Cardiac fibroblast (primary cell): ENCODE data around the gene RBMS1.

Source experiments
- DNase-seq, 2 donors: peaks; one replicate each; pipeline versions ENCODE4 v3.0.0 to v3.0.0-alpha.2; 2010; ENCODE audit warnings: low read depth in 2 of 2
- H3K4me3 ChIP-seq, 2 donors: replicated peaks in 1 of 2; 1 replicate in 1 of 2; 2 replicates in 1 of 2; pipeline ENCODE4 v1.5.1; 2011; ENCODE audit warnings: low read depth in 2 of 2, low read length in 2 of 2, mild to moderate bottlenecking in 2 of 2, moderate library complexity in 1 of 2
- TF ChIP-seq, protein P1 (sequence below): IDR thresholded peaks from one replicate; pipeline ENCODE4 v1.5.1; 2011; ENCODE audit warnings: low read depth, mild to moderate bottlenecking, low read length, inconsistent platforms

The RBMS1 gene, protein sequence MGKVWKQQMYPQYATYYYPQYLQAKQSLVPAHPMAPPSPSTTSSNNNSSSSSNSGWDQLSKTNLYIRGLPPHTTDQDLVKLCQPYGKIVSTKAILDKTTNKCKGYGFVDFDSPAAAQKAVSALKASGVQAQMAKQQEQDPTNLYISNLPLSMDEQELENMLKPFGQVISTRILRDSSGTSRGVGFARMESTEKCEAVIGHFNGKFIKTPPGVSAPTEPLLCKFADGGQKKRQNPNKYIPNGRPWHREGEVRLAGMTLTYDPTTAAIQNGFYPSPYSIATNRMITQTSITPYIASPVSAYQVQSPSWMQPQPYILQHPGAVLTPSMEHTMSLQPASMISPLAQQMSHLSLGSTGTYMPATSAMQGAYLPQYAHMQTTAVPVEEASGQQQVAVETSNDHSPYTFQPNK

DNA sequence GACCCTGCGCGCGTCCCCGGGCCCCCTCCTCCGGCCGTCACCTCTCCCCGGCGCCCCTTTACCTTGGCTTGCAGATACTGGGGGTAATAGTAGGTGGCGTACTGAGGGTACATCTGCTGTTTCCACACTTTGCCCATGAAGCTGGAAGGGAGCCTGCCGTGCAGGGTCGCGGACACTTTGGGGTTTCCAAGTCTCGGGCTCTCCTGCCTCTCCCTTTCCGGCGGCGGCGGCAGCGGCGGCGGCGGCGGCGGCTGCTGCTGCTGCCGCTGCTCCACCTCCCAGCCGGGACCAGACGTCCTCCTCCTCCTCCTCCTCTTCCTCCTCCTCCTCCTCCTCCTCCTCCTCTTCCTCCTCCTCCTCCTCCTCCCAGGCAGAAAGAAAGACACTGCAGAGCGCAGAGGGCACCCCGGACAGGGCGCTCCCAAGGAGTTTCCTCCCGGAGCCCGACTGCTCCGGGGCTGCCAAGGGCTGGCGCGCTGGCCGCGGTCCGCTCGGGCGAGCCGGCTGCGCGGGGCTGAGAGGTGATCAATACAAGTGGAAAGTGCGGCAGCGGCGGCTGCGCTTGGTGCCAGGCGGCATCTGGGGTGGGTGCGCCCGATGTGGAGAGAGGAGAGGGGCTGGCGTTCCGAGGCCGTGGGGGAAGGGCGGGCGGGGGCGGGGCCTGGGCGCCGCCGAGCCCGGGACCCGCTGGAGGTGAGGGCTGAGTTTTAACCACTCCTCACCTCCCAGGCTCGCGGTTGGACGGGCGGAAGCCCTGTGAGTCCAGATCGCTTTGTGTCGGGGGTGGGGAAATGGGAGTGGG is at the start of gene RBMS1:
RBMS1 (minus strand) TSS at position 581 of the 802 bp plus-strand sequence; CDS start at position 137, 444 bp downstream.
- TF ChIP-seq, protein P1, sequence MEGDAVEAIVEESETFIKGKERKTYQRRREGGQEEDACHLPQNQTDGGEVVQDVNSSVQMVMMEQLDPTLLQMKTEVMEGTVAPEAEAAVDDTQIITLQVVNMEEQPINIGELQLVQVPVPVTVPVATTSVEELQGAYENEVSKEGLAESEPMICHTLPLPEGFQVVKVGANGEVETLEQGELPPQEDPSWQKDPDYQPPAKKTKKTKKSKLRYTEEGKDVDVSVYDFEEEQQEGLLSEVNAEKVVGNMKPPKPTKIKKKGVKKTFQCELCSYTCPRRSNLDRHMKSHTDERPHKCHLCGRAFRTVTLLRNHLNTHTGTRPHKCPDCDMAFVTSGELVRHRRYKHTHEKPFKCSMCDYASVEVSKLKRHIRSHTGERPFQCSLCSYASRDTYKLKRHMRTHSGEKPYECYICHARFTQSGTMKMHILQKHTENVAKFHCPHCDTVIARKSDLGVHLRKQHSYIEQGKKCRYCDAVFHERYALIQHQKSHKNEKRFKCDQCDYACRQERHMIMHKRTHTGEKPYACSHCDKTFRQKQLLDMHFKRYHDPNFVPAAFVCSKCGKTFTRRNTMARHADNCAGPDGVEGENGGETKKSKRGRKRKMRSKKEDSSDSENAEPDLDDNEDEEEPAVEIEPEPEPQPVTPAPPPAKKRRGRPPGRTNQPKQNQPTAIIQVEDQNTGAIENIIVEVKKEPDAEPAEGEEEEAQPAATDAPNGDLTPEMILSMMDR: no peak
- DNase-seq: peak; percentile 52 to 82
- H3K4me3 ChIP-seq: peak within 1 kb of the TSS; percentile 76 to 86

DNA sequence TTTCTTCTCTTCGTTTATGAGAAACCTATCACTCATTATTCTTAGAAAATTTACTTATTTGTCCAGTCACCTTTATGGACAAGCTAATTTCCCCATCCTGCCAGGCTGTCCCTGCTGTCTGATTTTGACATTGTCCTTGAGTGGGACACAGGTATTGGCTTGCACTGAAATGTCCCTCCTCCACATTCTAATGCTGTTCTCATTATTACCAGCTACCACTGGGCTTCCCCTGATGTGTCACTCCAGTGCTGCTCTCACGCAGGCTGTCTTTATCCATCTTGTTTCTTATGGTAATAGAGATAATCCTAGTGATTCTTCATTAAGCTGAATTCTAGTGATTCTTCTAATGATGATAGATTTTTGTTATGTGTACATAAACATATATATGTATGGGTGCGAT is 48.1 kb upstream of the RBMS1 start:
- H3K4me3 ChIP-seq: no peak overlapping the region
- TF ChIP-seq, protein P1: no peak
- no peak for DNase-seq

DNA sequence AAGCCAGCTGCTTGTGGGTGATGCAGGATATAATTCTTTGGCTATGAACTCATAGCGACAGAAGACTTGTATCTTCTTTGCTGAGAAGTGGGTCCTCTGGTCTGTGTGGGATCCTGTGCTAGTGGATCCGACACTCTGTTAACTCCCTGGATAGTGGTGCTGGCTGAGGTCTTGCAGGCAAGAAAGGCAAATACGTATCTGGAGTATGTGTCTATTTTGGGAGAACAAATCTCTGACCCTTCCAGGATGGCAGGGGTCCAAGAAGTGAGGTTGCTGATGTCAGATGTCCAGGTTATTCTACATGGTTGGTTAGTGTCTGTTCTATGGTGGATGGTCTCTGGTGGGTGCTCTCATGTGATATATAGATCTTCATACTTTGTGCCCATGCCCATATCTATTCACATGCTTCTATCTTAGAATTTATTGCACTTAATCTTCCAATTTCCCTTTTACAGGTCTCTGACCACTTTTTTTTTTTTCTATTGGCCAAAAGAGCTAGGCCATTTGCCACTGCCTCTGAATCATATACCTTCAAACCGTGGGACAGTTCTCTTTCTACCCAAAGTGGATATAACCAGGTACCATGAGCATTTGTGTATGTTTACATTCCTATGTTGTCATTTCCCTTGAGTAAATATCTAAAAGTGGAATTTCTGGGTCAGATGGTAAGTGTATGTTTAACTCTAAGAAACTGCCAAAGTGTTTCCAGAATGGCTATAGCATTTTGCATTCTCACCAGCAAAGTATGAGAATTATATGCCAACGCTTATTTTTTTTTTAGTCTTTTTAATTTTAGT is 45.1 kb upstream of the RBMS1 start:
- DNase-seq: peak in 1 of 2 donors; percentile 9
- H3K4me3 ChIP-seq: no peak overlapping the region
- TF ChIP-seq, protein P1: no peak

DNA sequence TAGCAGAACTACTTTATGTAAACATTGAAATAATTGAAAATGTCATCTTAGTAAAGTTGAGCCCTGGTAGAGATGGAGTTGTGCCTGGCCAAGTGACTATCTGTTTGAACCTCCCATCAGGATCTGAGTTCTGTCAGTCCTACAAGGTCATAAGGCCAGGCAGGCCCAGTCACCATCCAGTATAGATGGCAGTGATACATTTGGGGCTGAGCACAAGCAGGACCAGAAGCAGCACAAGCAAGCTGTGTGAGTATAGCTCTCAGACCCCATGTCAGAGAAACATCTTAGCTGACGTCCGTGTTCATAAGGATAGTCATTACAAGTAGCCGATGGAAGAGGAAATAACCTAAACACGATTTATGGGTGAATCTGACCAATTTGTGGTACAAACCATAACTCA is 44.5 kb upstream of the RBMS1 start:
- no peak overlapping the region for H3K4me3 ChIP-seq
- TF ChIP-seq, protein P1: no peak
- DNase-seq: no peak

DNA sequence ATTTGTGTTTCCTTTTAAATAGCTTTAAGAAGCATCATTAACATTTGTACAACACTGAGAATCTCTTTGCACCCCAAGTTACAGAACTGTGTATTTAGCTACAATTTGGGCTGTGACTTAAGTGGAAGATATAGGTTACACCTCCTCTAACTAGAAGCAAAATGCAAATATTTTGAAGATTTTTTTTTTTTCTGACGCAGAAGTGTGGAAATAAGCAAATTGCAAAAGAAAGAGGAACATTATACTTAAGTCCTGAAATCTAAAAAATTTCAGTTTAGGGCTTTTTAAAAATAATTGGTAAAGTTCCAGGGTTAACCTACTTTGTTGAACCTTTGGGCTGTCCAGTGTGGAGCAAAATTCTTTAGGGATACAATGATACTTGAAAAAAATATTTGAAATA is 41.4 kb upstream of the RBMS1 start:
- no peak for DNase-seq
- TF ChIP-seq, protein P1: no peak
- H3K4me3 ChIP-seq: no peak overlapping the region

DNA sequence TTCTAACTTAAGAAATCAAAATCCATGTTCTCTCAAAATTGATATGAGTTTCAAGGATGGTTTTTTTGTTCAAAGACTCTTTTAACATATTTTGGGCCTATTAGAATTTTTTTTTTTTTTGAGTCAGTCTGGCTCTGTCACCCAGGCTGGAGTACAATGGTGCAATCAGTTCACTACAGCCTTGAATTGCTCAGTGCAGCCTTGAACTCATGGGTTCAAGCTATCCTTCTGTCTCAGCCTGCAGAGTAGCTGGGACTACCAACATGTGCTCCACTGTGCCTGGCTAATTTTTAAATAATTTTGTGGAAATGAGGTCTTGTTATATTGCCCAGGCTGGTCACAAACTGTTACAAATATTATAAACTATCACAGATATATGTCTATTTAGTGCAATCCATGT is 40.6 kb upstream of the RBMS1 start:
- TF ChIP-seq, protein P1: no peak
- no peak for DNase-seq
- no peak overlapping the region for H3K4me3 ChIP-seq
